Coronary artery (tissue), 2 donors: ENCODE data around the gene TP53INP2.
"Not testable (repeated sequence)": the region's sequence is repeated elsewhere in the genome, so short reads cannot be mapped to it uniquely, and the experiment has no call there.

Source experiments
- DNase-seq: peaks from one replicate; pipeline ENCODE4 v3.0.0-alpha.2; 2017; ENCODE audit warnings: low spot score
- H3K27ac ChIP-seq, 2 donors: fragments of 200-600 bp; sonication (generic); one replicate each; pipeline ENCODE4 v1.5.1; 2016 to 2019
- H3K4me3 ChIP-seq: fragments of 200-600 bp; sonication (generic); 2 replicates; pipeline ENCODE4 v1.5.1; 2016; ENCODE audit warnings: mild to moderate bottlenecking, moderate library complexity
- TF ChIP-seq, protein P1 (sequence below): fragments of 200-600 bp; sonication (generic); IDR thresholded peaks from one replicate; pipeline ENCODE4 v1.5.1; 2019; ENCODE audit warnings: antibody characterized with exemption

Gene TP53INP2

GRCh38 chr20:34710861-34711574, 6.9 kb downstream of the TP53INP2 start:
- Histone ChIP-seq H3K27ac (peak overlapping the region in 1 of 2 donors; percentile 94), H3K4me3 (no peak overlapping the region)
- no peak for DNase-seq
- TF ChIP-seq, protein P1, sequence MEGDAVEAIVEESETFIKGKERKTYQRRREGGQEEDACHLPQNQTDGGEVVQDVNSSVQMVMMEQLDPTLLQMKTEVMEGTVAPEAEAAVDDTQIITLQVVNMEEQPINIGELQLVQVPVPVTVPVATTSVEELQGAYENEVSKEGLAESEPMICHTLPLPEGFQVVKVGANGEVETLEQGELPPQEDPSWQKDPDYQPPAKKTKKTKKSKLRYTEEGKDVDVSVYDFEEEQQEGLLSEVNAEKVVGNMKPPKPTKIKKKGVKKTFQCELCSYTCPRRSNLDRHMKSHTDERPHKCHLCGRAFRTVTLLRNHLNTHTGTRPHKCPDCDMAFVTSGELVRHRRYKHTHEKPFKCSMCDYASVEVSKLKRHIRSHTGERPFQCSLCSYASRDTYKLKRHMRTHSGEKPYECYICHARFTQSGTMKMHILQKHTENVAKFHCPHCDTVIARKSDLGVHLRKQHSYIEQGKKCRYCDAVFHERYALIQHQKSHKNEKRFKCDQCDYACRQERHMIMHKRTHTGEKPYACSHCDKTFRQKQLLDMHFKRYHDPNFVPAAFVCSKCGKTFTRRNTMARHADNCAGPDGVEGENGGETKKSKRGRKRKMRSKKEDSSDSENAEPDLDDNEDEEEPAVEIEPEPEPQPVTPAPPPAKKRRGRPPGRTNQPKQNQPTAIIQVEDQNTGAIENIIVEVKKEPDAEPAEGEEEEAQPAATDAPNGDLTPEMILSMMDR = no peak

DNA sequence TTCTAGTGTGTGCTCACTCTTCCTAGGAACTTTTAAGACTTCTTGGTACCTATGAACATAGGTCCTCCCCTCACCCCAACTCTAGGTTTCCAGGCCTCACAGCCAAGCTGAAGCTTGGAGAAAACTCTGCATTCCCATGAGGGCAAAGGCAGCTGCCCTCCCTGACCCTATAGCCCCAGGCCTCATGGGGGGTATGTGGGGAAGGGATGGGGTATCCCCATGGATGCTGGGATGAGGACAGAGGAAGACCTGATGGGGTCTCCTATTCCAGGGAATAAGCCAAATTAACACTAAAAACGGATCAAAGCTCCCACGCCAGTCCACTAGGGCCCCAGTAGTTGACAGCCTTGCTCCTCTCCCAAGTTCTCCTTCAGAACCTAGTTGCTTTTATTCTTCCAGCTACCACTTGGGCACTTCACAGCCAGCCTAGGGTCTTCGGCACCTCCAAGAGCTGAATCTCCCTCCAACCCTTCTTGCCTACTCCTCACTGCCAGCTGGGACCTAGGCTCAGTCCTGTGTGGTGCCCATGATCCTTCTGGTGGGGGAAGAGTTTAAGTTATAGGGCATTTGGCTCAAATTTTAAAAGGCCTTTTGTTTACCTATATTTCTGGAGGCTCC, 7.8 kb downstream of the TP53INP2 start:
- no peak for DNase-seq
- H3K27ac ChIP-seq = no peak overlapping the region
- TF ChIP-seq, protein P1 = no peak
- H3K4me3 ChIP-seq = no peak overlapping the region

DNA sequence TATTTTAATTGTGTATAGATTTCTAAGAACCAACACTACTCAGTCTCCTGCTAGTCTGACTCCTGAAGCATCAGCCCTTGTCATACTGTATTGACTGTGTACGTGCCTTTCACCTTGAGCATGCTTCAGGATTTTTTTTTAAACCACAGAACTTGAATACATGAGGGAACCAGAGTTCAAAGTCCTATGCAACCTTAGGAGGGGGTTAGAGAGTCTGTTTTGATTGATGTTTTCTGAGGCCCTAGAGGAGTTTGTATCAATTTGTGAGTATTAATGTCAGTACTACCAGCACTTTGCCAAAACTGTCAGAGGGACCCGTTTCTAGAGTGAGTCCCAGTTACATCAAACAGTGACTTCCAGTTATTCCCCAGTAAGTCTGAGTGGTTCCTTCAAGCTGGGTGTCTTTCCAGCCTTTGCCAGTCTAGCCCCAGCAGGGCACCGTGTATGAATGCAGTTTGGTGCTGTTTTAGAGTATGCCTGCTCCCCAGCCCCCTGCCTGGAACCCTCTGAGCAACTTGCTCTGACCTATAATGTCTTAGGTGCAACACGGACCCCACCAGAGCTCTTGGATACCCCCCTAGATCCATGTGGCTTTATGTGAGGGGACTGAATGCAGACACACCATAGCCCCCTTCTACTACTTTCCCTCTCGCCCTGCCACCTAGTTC, 8.5 kb downstream of the TP53INP2 start:
- TF ChIP-seq, protein P1 = no peak
- DNase-seq = no peak
- H3K4me3 ChIP-seq = no peak overlapping the region
- H3K27ac ChIP-seq = no peak overlapping the region

- no peak overlapping the region for H3K4me3 ChIP-seq
- no peak overlapping the region for H3K27ac ChIP-seq
- no peak for DNase-seq
- TF ChIP-seq, protein P1 = no peak
Measured at GRCh38 chr20:34713194-34713943, 9.2 kb downstream of the TP53INP2 start.

GRCh38 chr20:34713944-34714515, 9.9 kb downstream of the TP53INP2 start:
- H3K27ac ChIP-seq, H3K4me3 ChIP-seq, DNase-seq: not testable (repeated sequence)

DNA sequence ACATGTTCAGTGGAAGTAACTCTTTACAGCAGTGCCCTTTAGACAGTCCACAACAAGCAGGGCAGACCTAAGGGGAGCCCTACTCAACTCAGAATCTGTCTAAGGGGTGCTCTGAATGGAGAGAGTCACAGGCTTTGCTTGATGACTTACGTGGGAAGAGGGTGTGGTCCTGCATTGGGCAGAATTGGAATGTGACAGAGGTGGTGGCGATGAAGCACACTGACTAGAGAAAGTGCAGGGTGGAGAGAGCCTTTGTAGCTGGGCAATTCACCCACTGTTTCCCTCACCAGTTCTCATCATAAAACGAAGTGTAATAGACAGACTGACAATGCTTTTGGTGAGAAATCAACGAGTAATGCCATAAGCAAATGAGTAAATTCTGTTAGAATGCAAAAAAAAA, 11.2 kb downstream of the TP53INP2 start:
- no peak for DNase-seq
- no peak overlapping the region for H3K4me3 ChIP-seq
- TF ChIP-seq, protein P1 = no peak
- no peak overlapping the region for H3K27ac ChIP-seq

DNA sequence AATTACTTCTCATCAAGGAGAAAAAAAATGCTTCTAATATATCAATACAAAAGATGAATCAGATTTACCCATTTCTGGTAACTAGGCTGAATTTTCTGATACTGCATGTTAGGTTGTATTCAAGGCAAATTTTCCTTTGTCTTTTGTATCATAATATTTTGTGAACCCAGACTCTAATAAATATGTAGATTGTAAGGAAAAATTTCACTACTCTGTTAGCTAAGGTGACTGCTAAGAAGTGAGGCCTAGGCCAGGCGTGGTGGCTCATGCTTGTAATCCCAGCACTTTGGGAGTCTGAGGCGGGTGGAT, 12.7 kb downstream of the TP53INP2 start:
- TF ChIP-seq, protein P1 = no peak
- DNase-seq = no peak
- Histone ChIP-seq H3K27ac (no peak overlapping the region), H3K4me3 (no peak overlapping the region)
